ENCODE results near the gene STAM.
A peak's percentile ranks its signal among the peaks of the same experiment; 100 is the strongest.

Gene STAM

GRCh38 chr10:17742918-17743317 lies 99.0 kb downstream of the STAM start:
- DNase-seq, result peak; percentile 54
- in situ Hi-C loops (cut with HindIII; ENCODE audit: low pct_ligation_motif_present, low pct_unique_long_range_greater_than_20kb, low sequenced_read_pairs), result no loop called here

GRCh38 chr10:17743437-17743836 lies 99.5 kb downstream of the STAM start:
- in situ Hi-C loops (cut with HindIII; ENCODE audit: low pct_ligation_motif_present, low pct_unique_long_range_greater_than_20kb, low sequenced_read_pairs), result no loop called here
- DNase-seq, result no peak

- in situ Hi-C loops (cut with HindIII; ENCODE audit: low pct_ligation_motif_present, low pct_unique_long_range_greater_than_20kb, low sequenced_read_pairs), result no loop called here
- DNase-seq, result no peak
Measured at GRCh38 chr10:17744341-17744861, 100.5 kb downstream of the STAM start.

GRCh38 chr10:17747883-17748550 lies 104.1 kb downstream of the STAM start:
- in situ Hi-C loops (cut with HindIII; ENCODE audit: low pct_ligation_motif_present, low pct_unique_long_range_greater_than_20kb, low sequenced_read_pairs), result no loop called here
- DNase-seq, result no peak

- in situ Hi-C loops (cut with HindIII; ENCODE audit: low pct_ligation_motif_present, low pct_unique_long_range_greater_than_20kb, low sequenced_read_pairs), result no loop called here
- DNase-seq, result no peak
Measured at GRCh38 chr10:17749890-17750289, 105.9 kb downstream of the STAM start.

GRCh38 chr10:17751781-17752445 lies 108.0 kb downstream of the STAM start, which contains the start of gene TMEM236:
Gene TMEM236 (plus strand): TSS chr10:17752201. CDS start chr10:17752296, 95 bp downstream.
- peak; percentile 14 for DNase-seq

GRCh38 chr10:17756557-17757217 lies 112.7 kb downstream of the STAM start:
- in situ Hi-C loops (cut with HindIII; ENCODE audit: low pct_ligation_motif_present, low pct_unique_long_range_greater_than_20kb, low sequenced_read_pairs), result no loop called here
- DNase-seq, result no peak

More at GRCh38 chr10:17751781-17752445, 108.0 kb downstream of the STAM start, which contains the start of gene TMEM236:
- in situ Hi-C loops (cut with HindIII; ENCODE audit: low pct_ligation_motif_present, low pct_unique_long_range_greater_than_20kb, low sequenced_read_pairs), result no loop called here

GRCh38 chr10:17758200-17758599 lies 114.2 kb downstream of the STAM start:
- in situ Hi-C loops (cut with HindIII; ENCODE audit: low pct_ligation_motif_present, low pct_unique_long_range_greater_than_20kb, low sequenced_read_pairs), result no loop called here
- DNase-seq, result no peak

GRCh38 chr10:17758896-17759295 lies 114.9 kb downstream of the STAM start:
- in situ Hi-C loops (cut with HindIII; ENCODE audit: low pct_ligation_motif_present, low pct_unique_long_range_greater_than_20kb, low sequenced_read_pairs), result no loop called here
- no peak for DNase-seq

GRCh38 chr10:17764142-17764541 lies 120.2 kb downstream of the STAM start:
- no peak for DNase-seq
- in situ Hi-C loops (cut with HindIII; ENCODE audit: low pct_ligation_motif_present, low pct_unique_long_range_greater_than_20kb, low sequenced_read_pairs), result no loop called here

- in situ Hi-C loops (cut with HindIII; ENCODE audit: low pct_ligation_motif_present, low pct_unique_long_range_greater_than_20kb, low sequenced_read_pairs), result no loop called here
- no peak for DNase-seq
Measured at GRCh38 chr10:17765602-17766001, 121.7 kb downstream of the STAM start.

All from ACHN (cell line).